Stimulated activated CD4-positive, alpha-beta T cell treated with anti-CD3 and anti-CD28 coated beads, Interleukin-1b, Interleukin-23, amount 100 ng/mL, for 4 hours (primary cell): ENCODE data around the gene CUL2.
"Not testable (repeated sequence)": the region's sequence is repeated elsewhere in the genome, so short reads cannot be mapped to it uniquely, and the experiment has no call there.

Experiments
- DNase-seq, 2 donors: peaks; one replicate each; pipeline ENCODE4 v3.0.0-alpha.2; 2020; ENCODE audit warnings: low read depth in 2 of 2

CUL2 gene

GRCh38 chr10:34979938-34980337 is 110.2 kb downstream of the CUL2 start:
- DNase-seq = no peak

- DNase-seq = no peak
Observed at GRCh38 chr10:34978080-34978479, 112.1 kb downstream of the CUL2 start.

DNA sequence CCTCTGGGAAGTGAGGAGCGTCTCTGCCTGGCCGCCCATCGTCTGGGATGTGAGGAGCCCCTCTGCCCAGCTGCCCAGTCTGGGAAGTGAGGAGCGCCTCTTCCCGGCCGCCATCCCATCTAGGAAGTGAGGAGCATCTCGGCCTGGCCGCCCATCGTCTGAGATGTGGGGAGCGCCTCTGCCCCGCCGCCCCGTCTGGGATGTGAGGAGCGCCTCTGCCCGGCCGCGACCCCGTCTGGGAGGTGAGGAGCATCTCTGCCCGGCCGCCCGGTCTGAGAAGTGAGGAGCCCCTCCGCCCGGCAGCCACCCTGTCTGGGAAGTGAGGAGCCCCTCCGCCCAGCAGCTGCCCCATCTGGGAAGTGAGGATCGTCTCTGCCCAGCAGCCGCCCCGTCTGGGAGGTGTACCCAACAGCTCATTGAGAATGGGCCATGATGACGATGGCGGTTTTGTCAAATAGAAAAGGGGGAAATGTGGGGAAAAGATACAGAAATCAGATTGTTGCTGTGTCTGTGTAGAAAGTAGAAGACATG is 113.7 kb downstream of the CUL2 start:
- not testable (repeated sequence) for DNase-seq

DNA sequence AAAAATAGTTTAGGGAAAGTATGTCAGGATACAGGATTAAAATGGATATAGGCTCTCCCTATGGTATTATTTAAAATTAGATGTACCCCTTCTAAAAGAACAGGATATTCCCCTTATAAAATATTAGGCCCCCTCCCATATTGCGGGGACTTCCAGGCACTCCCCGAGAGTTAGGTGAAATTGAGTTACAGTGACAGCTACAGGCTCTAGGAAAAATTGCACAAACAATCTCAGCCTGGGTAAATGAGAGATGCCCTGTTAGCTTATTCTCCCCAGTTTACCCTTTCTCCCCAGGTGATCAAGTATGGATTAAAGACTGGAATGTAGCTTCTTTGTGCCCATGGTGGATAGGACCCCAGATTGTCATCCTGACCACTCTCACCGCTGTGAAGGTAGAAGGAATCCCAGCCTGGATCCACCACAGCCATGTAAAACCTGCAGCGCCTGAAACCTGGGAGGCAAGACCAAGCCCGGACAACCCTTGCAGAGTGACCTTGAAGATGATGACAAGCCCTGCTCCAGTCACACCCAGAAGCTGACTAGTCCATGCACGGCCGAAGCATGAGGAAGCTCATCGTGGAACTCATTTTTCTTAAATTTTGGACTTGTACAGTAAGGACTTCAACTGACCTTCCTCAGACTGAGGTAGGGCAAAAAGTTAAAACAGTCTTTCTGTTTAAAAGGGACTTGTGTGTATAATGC is 115.6 kb downstream of the CUL2 start:
- not testable (repeated sequence) for DNase-seq

- not testable (repeated sequence) for DNase-seq
Observed at GRCh38 chr10:34973757-34974156, 116.4 kb downstream of the CUL2 start.

GRCh38 chr10:34973121-34973520 is 117.0 kb downstream of the CUL2 start:
- DNase-seq = not testable (repeated sequence)

- not testable (repeated sequence) for DNase-seq
Observed at GRCh38 chr10:34972591-34972990, 117.5 kb downstream of the CUL2 start.

DNA sequence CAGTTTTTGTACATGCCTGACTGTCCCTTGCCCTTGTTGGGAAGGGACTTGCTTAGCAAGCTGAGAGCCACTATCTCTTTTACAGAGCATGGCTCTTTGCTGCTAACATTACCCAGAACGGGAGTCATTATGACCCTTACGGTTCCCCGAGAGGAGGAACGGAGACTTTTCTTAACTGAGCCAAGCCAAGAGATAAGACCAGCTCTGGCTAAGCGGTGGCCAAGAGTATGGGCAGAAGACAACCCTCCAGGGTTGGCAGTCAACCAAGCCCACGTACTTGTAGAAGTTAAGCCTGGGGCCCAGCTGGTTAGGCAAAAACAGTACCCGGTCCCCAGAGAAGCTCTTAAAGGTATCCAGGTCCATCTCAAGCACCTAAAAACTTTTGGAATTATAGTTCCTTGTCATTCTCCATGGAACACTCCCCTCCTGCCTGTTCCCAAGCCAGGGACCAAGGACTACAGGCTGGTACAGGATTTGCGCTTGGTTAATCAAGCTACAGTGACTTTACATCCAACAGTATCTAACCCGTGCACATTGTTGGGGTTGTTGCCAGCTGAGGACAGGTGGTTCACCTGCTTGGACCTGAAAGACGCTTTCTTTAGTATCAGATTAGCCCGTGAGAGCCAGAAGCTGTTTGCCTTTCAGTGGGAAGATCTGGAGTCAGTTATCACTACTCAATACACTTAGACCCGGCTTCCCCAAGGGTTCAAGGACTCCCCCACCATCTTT is 118.4 kb downstream of the CUL2 start:
- not testable (repeated sequence) for DNase-seq

- DNase-seq = no peak
Observed at GRCh38 chr10:34969171-34969570, 121.0 kb downstream of the CUL2 start.

GRCh38 chr10:34967335-34967880 is 122.7 kb downstream of the CUL2 start:
- no peak for DNase-seq

GRCh38 chr10:34966451-34966850 is 123.7 kb downstream of the CUL2 start:
- DNase-seq = no peak

DNA sequence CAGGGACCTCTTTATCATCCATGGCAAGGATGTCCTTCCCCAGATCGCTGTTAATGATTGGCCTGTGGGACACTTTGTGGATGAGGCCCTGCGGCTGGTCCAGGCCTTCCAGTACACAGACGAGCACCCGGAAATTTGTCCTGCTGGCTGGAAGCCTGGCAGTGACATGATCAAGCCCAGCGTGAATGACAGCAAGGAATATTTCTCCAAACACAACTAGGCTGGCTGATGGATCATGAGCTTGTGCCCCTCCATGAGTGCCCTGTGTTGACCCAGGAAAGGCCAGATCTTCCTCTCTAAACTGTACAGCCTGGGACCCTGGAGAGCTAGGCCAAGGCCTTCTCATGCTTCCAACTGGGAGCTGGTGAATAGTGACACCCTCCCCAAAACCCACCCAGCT is 124.1 kb downstream of the CUL2 start:
- no peak for DNase-seq

DNA sequence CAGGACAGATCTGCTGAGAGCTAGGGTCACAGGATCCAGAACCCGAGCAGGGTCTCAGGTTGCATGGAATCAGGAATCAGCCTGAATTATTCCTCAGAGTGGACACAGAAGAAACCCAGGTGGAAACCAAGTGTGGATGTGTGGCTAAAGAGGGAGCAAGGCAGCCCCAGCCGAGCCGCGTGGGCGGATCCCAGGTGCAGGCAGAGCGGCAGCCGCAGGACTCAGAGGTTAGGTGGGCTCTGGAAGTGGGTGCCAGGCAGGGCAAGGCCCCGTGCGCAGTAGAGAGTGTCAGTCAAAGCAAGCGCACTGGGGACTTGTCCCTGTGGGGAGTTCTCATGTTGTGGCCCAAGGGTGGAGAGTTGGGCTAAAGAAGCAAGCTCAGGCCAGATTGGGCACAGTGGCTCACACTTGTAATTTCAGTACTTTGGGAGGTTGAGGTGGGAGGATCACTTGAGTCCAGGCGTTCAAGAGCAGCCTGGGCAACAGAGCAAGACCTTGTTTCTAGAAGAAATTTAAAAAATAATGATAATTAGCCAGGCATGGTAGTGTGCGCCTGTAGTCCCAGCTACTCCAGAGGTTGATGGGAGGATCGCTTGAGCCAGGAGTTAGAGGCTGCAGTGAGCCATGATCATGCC is 125.9 kb downstream of the CUL2 start:
- DNase-seq = no peak

DNA sequence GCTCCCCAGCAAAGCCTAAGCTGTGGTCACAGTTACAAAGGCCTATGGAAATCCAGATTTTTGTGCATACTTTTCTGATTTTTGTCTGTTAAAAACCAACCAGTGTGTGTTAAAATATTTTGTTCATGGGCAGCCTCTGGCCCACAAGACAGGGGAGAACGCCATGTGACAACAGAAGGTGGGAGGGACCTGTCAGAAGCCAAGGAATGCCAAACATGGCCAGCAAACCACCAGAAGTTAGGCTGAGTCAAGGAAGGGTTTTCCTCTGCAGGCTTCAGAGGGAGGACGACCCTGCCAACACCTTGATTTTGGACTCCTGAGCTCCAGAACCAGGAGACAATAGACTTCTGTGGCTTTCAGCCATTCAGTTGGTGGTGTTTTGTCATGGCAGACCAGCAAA is 127.3 kb downstream of the CUL2 start:
- DNase-seq = no peak

DNA sequence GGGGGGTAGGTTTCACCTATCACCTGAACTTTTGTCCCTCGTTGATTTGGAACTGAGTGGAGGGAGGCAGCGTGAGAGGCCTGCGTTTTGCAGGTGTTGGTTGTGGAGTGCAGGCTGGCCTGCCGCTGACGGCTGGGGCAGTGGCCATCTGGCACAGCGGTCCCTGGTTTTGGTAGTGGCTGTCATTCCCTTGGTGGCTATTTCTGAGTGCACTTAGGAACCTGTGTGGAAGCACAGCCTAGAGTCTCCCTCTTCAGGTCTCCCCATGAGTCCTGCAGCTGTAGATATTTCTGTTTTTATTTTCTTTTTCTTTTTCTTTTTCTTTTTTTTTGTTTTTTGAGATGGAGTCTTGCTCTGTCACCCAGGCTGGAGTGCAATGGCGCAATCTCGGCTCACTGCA is 129.2 kb downstream of the CUL2 start:
- DNase-seq = no peak

DNA sequence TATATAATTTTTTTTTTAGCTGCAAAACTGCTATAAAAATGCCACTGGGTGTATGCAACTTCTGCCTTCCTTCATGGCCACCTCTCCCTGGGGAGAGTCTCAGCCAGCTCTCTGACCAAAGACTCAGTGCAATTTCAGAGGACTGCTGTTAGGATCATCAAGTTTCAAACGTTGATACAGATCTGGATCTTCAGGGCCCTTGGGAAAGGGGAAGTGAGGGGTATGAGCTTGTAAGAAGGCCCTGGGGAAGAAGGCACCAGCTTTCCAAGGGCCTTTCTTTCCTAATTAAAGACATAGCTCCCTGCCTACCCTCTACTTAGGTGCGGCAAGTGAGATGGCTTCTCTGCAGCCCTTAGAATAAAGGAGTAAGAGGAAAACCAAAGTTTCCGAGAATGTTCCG is 130.4 kb downstream of the CUL2 start:
- no peak for DNase-seq

DNA sequence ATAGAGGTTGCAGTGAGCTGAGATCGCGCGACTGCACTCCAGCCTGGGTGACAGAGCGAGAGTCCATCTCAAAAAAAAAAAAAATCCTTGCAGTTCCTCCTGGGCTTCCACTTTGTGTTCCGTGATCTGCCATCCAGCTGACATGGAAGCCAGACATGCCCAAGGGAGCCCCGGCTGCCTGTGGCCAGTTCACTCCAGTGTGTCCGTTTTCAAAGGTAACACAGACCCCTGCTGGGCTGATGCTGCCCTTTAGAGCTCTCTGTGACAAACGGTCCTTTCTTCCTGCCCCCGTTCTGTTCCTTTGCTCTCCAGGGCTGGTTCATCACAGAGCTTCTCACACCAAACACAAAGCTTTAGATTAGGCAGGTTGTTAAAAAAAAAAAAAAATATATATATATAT is 130.8 kb downstream of the CUL2 start:
- no peak for DNase-seq
